Jurkat, Clone E6-1 (cell line): ENCODE data around the gene PRTFDC1.

Source experiments
- DNase-seq: peaks from one replicate; pipeline ENCODE4 v3.0.0-alpha.2; 2011; ENCODE audit warnings: low read depth, low spot score
- H3K4me3 ChIP-seq: 2 replicates; pipeline ENCODE4 v1.5.1; 2011; ENCODE audit warnings: mild to moderate bottlenecking, low read length, control low read depth, moderate library complexity

PRTFDC1 gene

DNA sequence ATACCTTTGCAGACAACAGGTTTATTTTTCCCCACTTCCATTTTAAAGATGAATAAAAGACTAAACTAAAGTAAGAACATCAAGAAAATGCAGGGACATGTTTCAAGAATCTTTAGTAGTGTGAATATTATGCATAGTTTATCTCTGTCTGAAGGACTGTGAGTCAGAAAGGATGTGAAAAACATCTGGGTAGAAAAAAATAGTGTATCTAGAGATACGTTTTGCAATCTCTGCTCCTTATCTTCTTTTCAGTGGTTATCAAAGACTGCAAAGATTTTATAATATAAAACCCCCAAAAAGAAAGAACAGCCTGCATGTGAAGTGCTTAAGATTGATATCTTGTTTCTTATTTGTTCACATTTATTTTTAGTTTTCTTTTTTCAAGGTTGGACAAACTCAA lies 126.9 kb downstream of the PRTFDC1 start:
- no peak for DNase-seq
- H3K4me3 ChIP-seq = no peak overlapping the region

- DNase-seq = no peak
- H3K4me3 ChIP-seq = no peak overlapping the region
These were observed 127.9 kb downstream of the PRTFDC1 start for GRCh38 chr10:24824536-24824935.

DNA sequence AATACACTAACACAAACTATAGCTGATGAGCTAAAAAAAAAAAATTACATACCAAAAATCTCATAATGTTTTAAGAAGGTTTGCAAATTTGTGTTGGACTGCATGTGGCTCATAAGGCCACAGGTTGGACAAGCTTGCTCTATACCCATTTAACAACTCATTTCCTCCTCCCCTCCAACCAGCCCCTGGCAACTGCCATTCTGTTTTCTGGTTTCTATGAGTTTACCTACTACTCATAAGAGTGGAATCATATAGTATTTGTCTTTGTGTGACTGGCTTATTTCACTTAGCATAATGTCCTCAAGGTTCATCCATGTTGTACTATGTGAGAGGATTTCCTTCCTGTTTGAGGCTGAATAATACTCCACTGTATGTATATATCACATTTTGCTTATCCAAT lies 128.3 kb downstream of the PRTFDC1 start:
- no peak overlapping the region for H3K4me3 ChIP-seq
- DNase-seq = no peak

- no peak overlapping the region for H3K4me3 ChIP-seq
- DNase-seq = no peak
These were observed 129.8 kb downstream of the PRTFDC1 start for GRCh38 chr10:24822590-24822989.

- H3K4me3 ChIP-seq = no peak overlapping the region
- no peak for DNase-seq
These were observed 130.4 kb downstream of the PRTFDC1 start for GRCh38 chr10:24821986-24822385.

GRCh38 chr10:24816868-24817396 lies 135.5 kb downstream of the PRTFDC1 start:
- no peak for DNase-seq
- H3K4me3 ChIP-seq = no peak overlapping the region

DNA sequence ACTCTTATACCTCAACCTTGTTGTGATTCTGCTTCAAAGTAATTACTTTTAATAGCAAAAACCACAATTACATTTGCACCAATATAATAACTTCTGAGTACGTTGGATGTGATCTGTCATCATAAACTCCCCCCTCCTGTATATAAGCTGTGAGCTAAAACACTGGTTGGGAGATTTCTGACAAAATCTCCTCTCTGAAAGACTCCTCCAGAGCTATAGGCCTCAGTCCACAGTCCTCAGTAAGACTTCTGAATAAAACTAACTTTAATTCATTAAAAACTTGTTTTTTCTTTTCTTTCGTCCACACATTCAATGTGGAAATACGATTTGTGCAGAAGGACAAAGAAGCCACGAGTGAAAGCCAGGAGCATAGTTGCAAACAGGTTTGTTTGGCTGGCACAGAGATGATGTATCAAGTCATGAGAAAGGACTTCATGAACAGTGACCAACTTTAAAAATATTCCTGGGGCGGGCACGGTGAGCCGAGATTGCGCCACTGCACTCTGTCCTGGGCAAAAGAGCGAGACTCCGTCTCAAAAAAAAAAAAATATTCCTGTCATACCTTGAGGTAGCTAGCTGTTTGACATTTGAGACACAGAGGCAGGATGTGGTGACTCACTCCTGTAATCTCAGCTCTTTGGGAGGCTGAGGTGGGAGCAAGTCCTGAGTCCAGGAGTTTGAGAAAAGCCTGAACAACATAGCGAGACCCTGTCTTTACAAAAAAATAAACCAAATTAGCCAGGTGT lies 137.7 kb downstream of the PRTFDC1 start:
- H3K4me3 ChIP-seq = no peak overlapping the region

DNA sequence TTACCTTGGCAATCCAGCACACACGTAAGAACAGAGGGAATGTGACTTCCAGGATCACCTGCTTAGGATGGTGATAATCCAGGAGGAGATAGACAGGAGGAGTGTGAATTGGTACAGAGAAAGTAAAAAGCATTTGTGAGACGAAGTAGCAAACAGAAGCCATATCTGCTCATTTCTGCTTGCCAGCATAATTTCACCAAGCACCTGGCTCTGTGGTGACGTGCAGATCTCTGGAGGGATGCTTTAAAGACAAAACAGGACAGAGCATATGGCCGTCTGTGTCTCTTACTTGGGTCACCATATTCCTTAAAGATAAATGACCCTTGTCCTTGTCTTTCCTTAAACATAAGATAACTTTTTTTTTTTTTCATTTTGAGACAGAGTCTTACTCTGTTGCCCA lies 138.6 kb downstream of the PRTFDC1 start:
- no peak overlapping the region for H3K4me3 ChIP-seq

More for the DNA sequence above, 137.7 kb downstream of the PRTFDC1 start:
- DNase-seq = no peak

DNA sequence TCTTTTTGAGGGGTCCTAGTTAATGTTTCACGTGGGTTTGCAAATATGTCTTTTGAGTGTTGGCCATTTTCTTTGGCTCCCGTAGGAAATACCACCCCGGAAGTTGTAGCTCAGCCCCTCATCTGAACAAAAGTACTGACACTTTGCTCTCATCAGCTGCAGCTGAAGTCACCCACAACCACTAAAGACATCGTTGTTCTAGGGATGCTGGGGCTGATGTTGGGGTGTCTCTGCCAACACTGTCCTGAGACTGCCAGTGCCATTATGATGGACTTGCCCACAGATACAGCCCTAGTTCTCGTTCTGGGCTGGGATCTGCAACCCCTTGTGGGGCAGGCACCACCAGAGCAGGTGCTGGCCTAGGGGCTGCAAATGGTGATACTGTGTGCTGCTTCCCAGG lies 146.1 kb downstream of the PRTFDC1 start:
- no peak overlapping the region for H3K4me3 ChIP-seq
- no peak for DNase-seq

More for the DNA sequence above, 138.6 kb downstream of the PRTFDC1 start:
- no peak for DNase-seq

DNA sequence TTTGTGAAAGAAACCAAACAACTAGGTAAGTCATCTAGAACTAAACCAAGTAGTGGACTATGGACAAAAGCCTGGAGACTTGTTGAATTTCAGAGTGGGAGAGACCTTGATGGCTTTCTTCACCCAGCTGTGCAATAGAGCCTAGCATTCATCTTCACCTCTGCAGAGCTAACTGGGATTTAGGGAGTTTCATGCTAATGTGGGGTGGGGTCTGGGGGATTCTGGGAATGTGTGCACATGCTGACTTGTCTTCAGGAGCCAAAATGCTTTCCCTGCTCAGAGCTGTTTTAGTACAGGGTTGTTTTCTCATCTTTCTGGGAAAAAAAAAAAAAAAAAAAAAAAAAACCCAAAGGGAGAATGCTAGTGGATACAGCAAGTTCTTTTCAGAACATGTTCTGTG lies 147.4 kb downstream of the PRTFDC1 start:
- no peak overlapping the region for H3K4me3 ChIP-seq
- no peak for DNase-seq

- DNase-seq = no peak
- H3K4me3 ChIP-seq = no peak overlapping the region
These were observed 148.0 kb downstream of the PRTFDC1 start for GRCh38 chr10:24804392-24804791.

DNA sequence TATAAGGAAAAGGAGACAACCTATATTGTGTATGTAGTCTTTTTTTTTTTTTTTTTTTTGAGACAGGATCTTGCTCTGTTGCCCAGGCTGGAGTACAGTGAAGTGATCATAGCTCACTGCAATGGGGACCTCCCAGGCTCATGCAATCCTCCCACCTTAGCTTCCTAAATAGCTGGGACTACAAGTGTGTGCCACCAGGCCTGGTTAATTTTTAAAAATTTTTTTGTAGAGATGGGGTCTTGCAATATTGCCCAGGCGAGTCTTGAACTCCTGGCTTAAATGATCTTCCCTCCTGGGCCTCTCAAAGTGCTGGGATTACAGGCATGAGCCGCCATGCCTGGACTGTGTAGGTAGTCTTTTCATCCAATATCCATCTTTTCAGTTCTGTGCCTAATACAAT lies 150.0 kb downstream of the PRTFDC1 start:
- no peak overlapping the region for H3K4me3 ChIP-seq
- no peak for DNase-seq

- no peak overlapping the region for H3K4me3 ChIP-seq
- DNase-seq = no peak
These were observed 151.5 kb downstream of the PRTFDC1 start for GRCh38 chr10:24800861-24801260.
